HG03571 (cell line): ENCODE measurements around the gene ZNG1A.
"Not testable (repeated sequence)": the region's sequence is repeated elsewhere in the genome, so short reads cannot be mapped to it uniquely, and the experiment has no call there.

ENCODE experiments used
- ATAC-seq: cut with Tn5 transposase; IDR thresholded peaks from one replicate; pipeline ENCODE4 v1.9.1; 2021; ENCODE audit not compliant: unreplicated experiment

Gene ZNG1A

GRCh38 chr9:178140-178825, 573 bp downstream of the ZNG1A start:
- ATAC-seq, result not testable (repeated sequence)

- ATAC-seq, result not testable (repeated sequence)
These were observed 9.1 kb downstream of the ZNG1A start for GRCh38 chr9:169757-170156.

- not testable (repeated sequence) for ATAC-seq
These were observed 19.0 kb downstream of the ZNG1A start for GRCh38 chr9:159871-160270.

GRCh38 chr9:151173-151572, 27.7 kb downstream of the ZNG1A start:
- ATAC-seq, result not testable (repeated sequence)

- ATAC-seq, result not testable (repeated sequence)
These were observed 39.0 kb downstream of the ZNG1A start for GRCh38 chr9:139880-140279.

- not testable (repeated sequence) for ATAC-seq
These were observed 60.8 kb downstream of the ZNG1A start, which contains the start of gene FOXD4 for GRCh38 chr9:117995-118467. FOXD4 (minus strand) TSS chr9:118417; CDS start chr9:118119, 298 bp downstream.

GRCh38 chr9:117144-117994, 61.5 kb downstream of the ZNG1A start:
- not testable (repeated sequence) for ATAC-seq

GRCh38 chr9:116239-117077, 62.4 kb downstream of the ZNG1A start:
- ATAC-seq, result not testable (repeated sequence)

GRCh38 chr9:115118-115451, 63.8 kb downstream of the ZNG1A start:
- not testable (repeated sequence) for ATAC-seq

GRCh38 chr9:114267-115117, 64.4 kb downstream of the ZNG1A start:
- not testable (repeated sequence) for ATAC-seq

GRCh38 chr9:113468-114266, 65.2 kb downstream of the ZNG1A start:
- not testable (repeated sequence) for ATAC-seq

GRCh38 chr9:112589-113467, 66.0 kb downstream of the ZNG1A start:
- ATAC-seq, result not testable (repeated sequence)

- not testable (repeated sequence) for ATAC-seq
These were observed 68.2 kb downstream of the ZNG1A start for GRCh38 chr9:110672-111071.

- ATAC-seq, result not testable (repeated sequence)
These were observed 69.3 kb downstream of the ZNG1A start for GRCh38 chr9:109540-109939.

GRCh38 chr9:108742-109495, 69.9 kb downstream of the ZNG1A start:
- not testable (repeated sequence) for ATAC-seq

- ATAC-seq, result not testable (repeated sequence)
These were observed 72.9 kb downstream of the ZNG1A start for GRCh38 chr9:105991-106390.

GRCh38 chr9:100430-100829, 78.4 kb downstream of the ZNG1A start:
- ATAC-seq, result not testable (repeated sequence)

- not testable (repeated sequence) for ATAC-seq
These were observed 79.0 kb downstream of the ZNG1A start for GRCh38 chr9:99867-100266.
